Psoas muscle (tissue), 8 donors: ENCODE results near the gene MBOAT7. TPM values are rescaled to one million over a fixed set of nuclear protein-coding genes. Genes with fewer than 3 reads are reported as not detected.

Experiments
- ATAC-seq, 4 donors: fragments of 200-7000 bp; cut with Tn5 transposase; one replicate each; pipeline ENCODE4 v1.9.1; 2020; ENCODE audit warnings: moderate library complexity in 3 of 4, mild to moderate bottlenecking in 2 of 4
- DNase-seq, 2 donors: peaks; one replicate each; pipeline ENCODE4 v3.0.0-alpha.2; 2020
- H3K27ac ChIP-seq: fragments of 200-600 bp; one replicate; pipeline ENCODE4 v1.8.0; 2022
- H3K27me3 ChIP-seq, 3 donors: fragments of 200-600 bp in 1 of 3; one replicate each; pipeline versions ENCODE4 v1.6.1 to v1.8.0; 2013 to 2022; ENCODE audit warnings: low read length in 2 of 3, mild to moderate bottlenecking in 2 of 3, moderate library complexity in 1 of 3; ENCODE audit not compliant: insufficient read depth in 3 of 3
- H3K36me3 ChIP-seq, 2 donors: fragments of 200-600 bp in 1 of 2; one replicate each; pipeline versions ENCODE4 v1.6.1 to v1.8.0; 2013 to 2022; ENCODE audit warnings: low read depth in 1 of 2, mild to moderate bottlenecking in 1 of 2, moderate library complexity in 1 of 2; ENCODE audit not compliant: insufficient read depth in 1 of 2
- H3K4me1 ChIP-seq: fragments of 200-600 bp; one replicate; pipeline ENCODE4 v1.8.0; 2022
- H3K4me3 ChIP-seq: fragments of 200-600 bp; one replicate; pipeline ENCODE4 v1.8.0; 2022; ENCODE audit warnings: mild to moderate bottlenecking
- H3K9me3 ChIP-seq: fragments of 200-600 bp; one replicate; pipeline ENCODE4 v1.8.0; 2022
- CTCF ChIP-seq: fragments of 200-600 bp; IDR thresholded peaks from one replicate; pipeline ENCODE4 v1.8.0; 2022; ENCODE audit warnings: antibody characterized with exemption
- WGBS, 3 donors: extraction: QIAGEN DNeasy Blood & Tissue Kit; methylation state at CpG; one replicate each; pipeline versions ENCODE4 v1.1.6 to v1.1.7; 2013; 5-methylcytosine and 5-hydroxymethylcytosine counted together
- intact Hi-C, 2 donors: fragments of 100-400 bp; cut with DNase I; formaldehyde crosslinking; loops; one replicate each; pipeline versions ENCODE4 v1.11.0 to v1.14.2; 2022
- polyA plus RNA-seq, 3 donors: library from polyadenylated mRNA; stranded (reverse); fragments of 200-250 nt; gene quantifications; one replicate each; pipeline ENCODE4 v1.2.3, GENCODE V29; 2013
- total RNA-seq, 4 donors: library from RNA; stranded (reverse); fragmentation: NEBNext Ultra II Directional in 2 of 4; extraction: Animal tissue kit (Norgen Biotek cat#: 25700) in 2 of 4; gene quantifications; one replicate each; pipeline versions ENCODE4 v1.2.1 to v1.2.4, GENCODE V29; 2021 to 2023
- donor health status: healthy with polysubstance abuse.
- donor health status: DM: no; HTN: no; CAD: no; lungs with moderate emphysema.
- donor health status: Bipolar disorder and iron deficiency.
- donor health status: healthy.
- donor health status: DM: yes; HTN: yes; CAD: no.
- donor health status: DM: no; HTN: no; CAD: no.
- donor health status: DM: no; HTN: no; CAD: no.
- donor health status: DM: yes; HTN: yes; CAD: no.

MBOAT7 gene
- total and polyA plus RNA-seq, 7 donors, result 6.2 to 17.8 (median 10.1) TPM

GRCh38 chr19:54180691-54181091, 8.7 kb downstream of the MBOAT7 start:
- H3K27me3 ChIP-seq, result no peaks in the 10 kb centered on the region
- H3K36me3 ChIP-seq, result peaks cover 0 to 7% of the 10 kb centered on the region in 2 donors
- TF ChIP-seq CTCF, result no peak
- DNase-seq, result no peak
- ATAC-seq, result no peak
- H3K27ac ChIP-seq, result no peak overlapping the region
- no peaks in the 10 kb centered on the region for H3K9me3 ChIP-seq
- intact Hi-C loops, result no loop called here
- 95 to 96% (median 95%) methylated on average over 36 to 37 of the region's 37 CpGs for WGBS, 3 donors
- H3K4me1 ChIP-seq, result no peaks in the 10 kb centered on the region
- H3K4me3 ChIP-seq, result no peak overlapping the region

- no peak for DNase-seq
- no peak overlapping the region for H3K27ac ChIP-seq
- intact Hi-C loops, result no loop called here
- H3K4me3 ChIP-seq, result no peak overlapping the region
- TF ChIP-seq CTCF, result no peak
- ATAC-seq, result no peak
- H3K36me3 ChIP-seq, result peaks cover 0 to 7% of the 10 kb centered on the region in 2 donors
- H3K9me3 ChIP-seq, result no peaks in the 10 kb centered on the region
- H3K27me3 ChIP-seq, result no peaks in the 10 kb centered on the region
- WGBS, 3 donors, result 53 to 58% (median 54%) methylated on average over 10 of the region's 10 CpGs
- no peaks in the 10 kb centered on the region for H3K4me1 ChIP-seq
Observed at GRCh38 chr19:54179921-54180461, 9.4 kb downstream of the MBOAT7 start.

- intact Hi-C loops, result no loop called here
Observed at GRCh38 chr19:54179262-54179852, 10.0 kb downstream of the MBOAT7 start.

GRCh38 chr19:54178581-54179261, 10.7 kb downstream of the MBOAT7 start:
- ATAC-seq, result peak; percentile 79 to 98 (median 92)
- peaks cover 0 to 7% of the 10 kb centered on the region in 2 donors for H3K36me3 ChIP-seq
- H3K27me3 ChIP-seq, result peaks cover 0 to 5% (median 3%) of the 10 kb centered on the region in 3 donors
- H3K9me3 ChIP-seq, result no peaks in the 10 kb centered on the region
- intact Hi-C loops, result no loop called here
- H3K4me3 ChIP-seq, result no peak overlapping the region
- no peak overlapping the region for H3K27ac ChIP-seq
- no peak for TF ChIP-seq CTCF
- DNase-seq, result peak in 1 of 2 donors; percentile 23
- WGBS, 3 donors, result 70 to 74% (median 72%) methylated on average over 23 of the region's 23 CpGs
- H3K4me1 ChIP-seq, result no peaks in the 10 kb centered on the region

More at GRCh38 chr19:54179262-54179852, 10.0 kb downstream of the MBOAT7 start:
- DNase-seq (no peak), ATAC-seq (no peak)
- 72 to 79% (median 76%) methylated on average over 10 of the region's 10 CpGs for WGBS, 3 donors
- Histone ChIP-seq H3K36me3 (peaks cover 0 to 7% of the 10 kb centered on the region in 2 donors), H3K4me3 (no peak overlapping the region), H3K27me3 (no peaks in the 10 kb centered on the region), H3K4me1 (no peaks in the 10 kb centered on the region), H3K27ac (no peak overlapping the region), H3K9me3 (no peaks in the 10 kb centered on the region)
- no peak for TF ChIP-seq CTCF
